GM10266 (cell line): ENCODE results near the gene USP31.

Source experiments
- DNase-seq: peaks from one replicate; pipeline ENCODE4 v3.0.0; 2012; ENCODE audit errors: extremely low spot score
- TF ChIP-seq, protein P1 (sequence below): IDR thresholded peaks from 2 replicates; pipeline ENCODE4 v1.5.1; 2012; ENCODE audit warnings: mild to moderate bottlenecking, low read depth; ENCODE audit not compliant: control insufficient read depth, insufficient read depth; ENCODE audit errors: missing control alignments

USP31 gene

GRCh38 chr16:23055481-23055880 is 93.8 kb downstream of the USP31 start:
- TF ChIP-seq, protein P1, sequence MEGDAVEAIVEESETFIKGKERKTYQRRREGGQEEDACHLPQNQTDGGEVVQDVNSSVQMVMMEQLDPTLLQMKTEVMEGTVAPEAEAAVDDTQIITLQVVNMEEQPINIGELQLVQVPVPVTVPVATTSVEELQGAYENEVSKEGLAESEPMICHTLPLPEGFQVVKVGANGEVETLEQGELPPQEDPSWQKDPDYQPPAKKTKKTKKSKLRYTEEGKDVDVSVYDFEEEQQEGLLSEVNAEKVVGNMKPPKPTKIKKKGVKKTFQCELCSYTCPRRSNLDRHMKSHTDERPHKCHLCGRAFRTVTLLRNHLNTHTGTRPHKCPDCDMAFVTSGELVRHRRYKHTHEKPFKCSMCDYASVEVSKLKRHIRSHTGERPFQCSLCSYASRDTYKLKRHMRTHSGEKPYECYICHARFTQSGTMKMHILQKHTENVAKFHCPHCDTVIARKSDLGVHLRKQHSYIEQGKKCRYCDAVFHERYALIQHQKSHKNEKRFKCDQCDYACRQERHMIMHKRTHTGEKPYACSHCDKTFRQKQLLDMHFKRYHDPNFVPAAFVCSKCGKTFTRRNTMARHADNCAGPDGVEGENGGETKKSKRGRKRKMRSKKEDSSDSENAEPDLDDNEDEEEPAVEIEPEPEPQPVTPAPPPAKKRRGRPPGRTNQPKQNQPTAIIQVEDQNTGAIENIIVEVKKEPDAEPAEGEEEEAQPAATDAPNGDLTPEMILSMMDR, result no peak
- DNase-seq, result no peak

DNA sequence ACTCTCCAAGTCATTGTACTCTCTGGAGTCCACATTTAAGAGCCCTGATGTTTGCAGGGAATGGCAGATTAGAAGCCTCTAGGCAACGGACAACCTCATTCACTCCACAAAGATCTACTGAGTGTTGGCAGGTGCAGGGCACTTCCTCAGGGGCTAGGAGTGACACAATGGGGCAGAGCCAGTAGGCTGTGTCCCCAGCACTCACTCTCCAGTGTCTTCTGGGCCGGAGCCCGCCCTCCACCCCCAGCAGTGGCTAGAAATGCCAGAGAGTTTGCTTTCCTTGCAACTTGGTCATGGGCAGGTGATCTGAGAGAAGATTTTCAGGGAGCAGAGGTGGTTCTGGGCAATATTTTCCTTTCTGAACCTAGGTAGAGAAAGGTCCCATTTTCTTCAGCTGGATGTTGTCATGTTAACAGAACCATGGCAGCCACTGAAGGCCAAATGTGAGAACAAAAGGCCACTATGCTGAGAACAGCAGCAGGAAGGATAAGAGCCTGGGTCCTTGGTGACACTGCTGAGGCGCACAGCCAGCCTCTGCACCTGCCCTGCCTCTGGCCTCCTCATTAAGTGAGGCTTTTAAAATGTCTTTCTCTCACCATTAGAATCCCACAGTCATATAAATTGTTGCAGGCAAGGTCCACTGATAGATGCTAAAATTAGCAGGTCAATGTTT is 96.2 kb downstream of the USP31 start:
- no peak for DNase-seq
- TF ChIP-seq, protein P1, result no peak

DNA sequence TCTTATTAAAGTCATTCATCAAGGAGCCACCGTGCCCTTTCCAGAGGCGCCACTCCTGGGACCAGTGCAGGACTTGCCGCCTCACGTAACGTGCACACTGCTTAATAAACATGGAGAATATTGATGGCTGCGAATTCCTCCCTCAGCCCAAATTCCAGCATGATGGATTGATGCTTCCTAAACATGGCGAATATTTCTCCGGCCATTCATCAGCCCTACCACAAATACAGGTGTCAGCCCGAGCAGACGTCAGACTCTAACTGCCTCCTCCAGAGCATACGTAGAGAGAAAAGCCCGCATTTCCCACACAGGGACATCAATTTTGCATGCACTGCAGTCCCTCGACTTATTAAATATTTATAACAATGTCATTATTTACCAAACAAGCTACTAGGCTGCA is 97.0 kb downstream of the USP31 start:
- TF ChIP-seq, protein P1, result no peak
- no peak for DNase-seq

GRCh38 chr16:23051587-23051986 is 97.7 kb downstream of the USP31 start:
- TF ChIP-seq, protein P1, result no peak
- no peak for DNase-seq

DNA sequence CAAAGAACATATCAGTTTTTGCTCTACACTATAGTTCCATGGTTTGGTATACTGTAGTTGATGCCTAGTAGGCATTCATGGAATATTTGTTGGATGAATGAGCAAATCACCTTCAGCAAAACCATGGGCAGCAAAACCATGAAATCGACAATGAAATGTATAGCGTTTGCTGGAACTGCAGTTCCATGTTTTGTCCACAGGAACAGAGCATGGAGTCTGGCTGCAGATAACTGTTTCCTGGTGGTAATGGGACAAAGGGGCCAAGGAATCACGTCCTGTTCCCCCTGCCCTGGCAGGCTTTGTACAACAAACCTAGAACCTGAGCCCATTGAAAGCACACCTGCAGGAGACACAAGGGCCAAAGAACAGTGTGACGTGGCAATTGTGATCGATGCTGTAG is 101.1 kb downstream of the USP31 start:
- no peak for DNase-seq
- TF ChIP-seq, protein P1, result no peak

DNA sequence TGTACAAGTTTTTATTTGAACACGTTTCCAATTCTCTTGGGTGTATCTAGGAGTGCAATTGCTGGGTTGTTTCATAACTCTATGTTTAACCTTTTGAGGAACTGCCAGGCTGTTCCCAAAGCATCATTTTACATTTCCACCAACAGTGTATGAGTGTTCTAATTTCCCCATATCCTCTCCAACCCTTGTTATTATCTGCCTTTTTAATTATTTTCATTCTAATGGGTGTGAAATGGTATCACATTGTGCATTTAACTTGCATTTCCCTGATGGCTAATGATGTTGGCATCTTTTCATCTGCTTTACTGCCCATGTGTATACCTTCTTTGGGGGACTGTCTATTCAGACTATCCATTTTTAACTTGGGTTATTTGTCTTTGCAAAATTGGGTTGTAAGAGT is 104.2 kb downstream of the USP31 start:
- TF ChIP-seq, protein P1, result no peak

GRCh38 chr16:23040246-23040645 is 109.0 kb downstream of the USP31 start:
- TF ChIP-seq, protein P1, result no peak

More for the DNA sequence above, 104.2 kb downstream of the USP31 start:
- no peak for DNase-seq

More at GRCh38 chr16:23040246-23040645, 109.0 kb downstream of the USP31 start:
- DNase-seq, result no peak
